ENCODE measurements around the gene PRICKLE2. TPM values are rescaled to one million over a fixed set of nuclear protein-coding genes. Genes with fewer than 3 reads are reported as not detected.

PRICKLE2 gene
- total and polyA plus RNA-seq, 4 donors: 0.89 to 8.0 (median 3.2) TPM

GRCh38 chr3:64130436-64130835 lies 94.8 kb downstream of the PRICKLE2 start:
- Histone ChIP-seq H3K27ac (ENCODE audit: low read depth in 1 of 2, low read length in 2 of 2) (no peak overlapping the region), H3K4me1 (ENCODE audit: control insufficient read depth in 4 of 4, insufficient read depth in 4 of 4, low read length in 3 of 4) (no peaks in the 10 kb centered on the region), H3K9me3 (ENCODE audit: control insufficient read depth in 4 of 4, low read length in 3 of 4) (no peaks in the 10 kb centered on the region), H3K4me3 (ENCODE audit: low read depth in 1 of 3, low read length in 3 of 3) (no peak overlapping the region), H3K9ac (ENCODE audit: low read depth in 1 of 2, low read length in 2 of 2) (no peak overlapping the region), H3K27me3 (ENCODE audit: control insufficient read depth in 4 of 4, insufficient read depth in 4 of 4, low read length in 3 of 4) (no peaks in the 10 kb centered on the region), H3K36me3 (ENCODE audit: control insufficient read depth in 4 of 4, insufficient read depth in 3 of 4, low read depth in 1 of 4, low read length in 3 of 4) (no peaks in the 10 kb centered on the region)
- DNase-seq (ENCODE audit: low spot score): no peak
- TF ChIP-seq SP1 (IDR thresholded peaks at IDR 0.05) (no peak), RAD21 (IDR thresholded peaks at IDR 0.05) (no peak), RXRA (IDR thresholded peaks at IDR 0.05) (no peak), NR2F2 (IDR thresholded peaks at IDR 0.05) (no peak), HNF4A (conservative IDR thresholded peaks at IDR 0.05) (no peak)
- WGBS: 92% methylated on average over 1 of the region's 1 CpG

- Histone ChIP-seq H3K27me3 (ENCODE audit: control insufficient read depth in 4 of 4, insufficient read depth in 4 of 4, low read length in 3 of 4) (no peaks in the 10 kb centered on the region), H3K27ac (ENCODE audit: low read depth in 1 of 2, low read length in 2 of 2) (no peak overlapping the region), H3K4me3 (ENCODE audit: low read depth in 1 of 3, low read length in 3 of 3) (no peak overlapping the region), H3K9me3 (ENCODE audit: control insufficient read depth in 4 of 4, low read length in 3 of 4) (no peaks in the 10 kb centered on the region), H3K36me3 (ENCODE audit: control insufficient read depth in 4 of 4, insufficient read depth in 3 of 4, low read depth in 1 of 4, low read length in 3 of 4) (no peaks in the 10 kb centered on the region), H3K4me1 (ENCODE audit: control insufficient read depth in 4 of 4, insufficient read depth in 4 of 4, low read length in 3 of 4) (no peaks in the 10 kb centered on the region), H3K9ac (ENCODE audit: low read depth in 1 of 2, low read length in 2 of 2) (no peak overlapping the region)
- DNase-seq (ENCODE audit: low spot score): no peak
- TF ChIP-seq ZBTB33 (IDR thresholded peaks at IDR 0.05) (no peak), CTCF (IDR thresholded peaks at IDR 0.05; ENCODE audit: low read depth, low read length, missing input control) (no peak), FOXA2 (IDR thresholded peaks at IDR 0.05) (no peak), RAD21 (IDR thresholded peaks at IDR 0.05) (no peak), SP1 (IDR thresholded peaks at IDR 0.05) (no peak), GABPA (IDR thresholded peaks at IDR 0.05 in 1 of 2, conservative IDR thresholded peaks at IDR 0.05 in 1 of 2) (no peak), YY1 (IDR thresholded peaks at IDR 0.05) (no peak)
- 81% methylated on average over 2 of the region's 2 CpGs for WGBS
Measured at GRCh38 chr3:64129581-64129980, 95.7 kb downstream of the PRICKLE2 start.

- TF ChIP-seq JUND (IDR thresholded peaks at IDR 0.05): no peak
- TF ChIP-seq GABPA (IDR thresholded peaks at IDR 0.05 in 1 of 2, conservative IDR thresholded peaks at IDR 0.05 in 1 of 2): no peak
- TF ChIP-seq RXRA (IDR thresholded peaks at IDR 0.05): no peak
- no peak for TF ChIP-seq ZBTB33 (IDR thresholded peaks at IDR 0.05)
- no peak for TF ChIP-seq FOXA1 (IDR thresholded peaks at IDR 0.05)
- TF ChIP-seq TAF1 (conservative IDR thresholded peaks at IDR 0.05): no peak
- TF ChIP-seq HNF4G (IDR thresholded peaks at IDR 0.05): no peak
- no peak for TF ChIP-seq EGR1 (IDR thresholded peaks at IDR 0.05; ENCODE audit: low read depth in 2 of 2)
- no peak for TF ChIP-seq SP1 (IDR thresholded peaks at IDR 0.05)
- TF ChIP-seq FOXA2 (IDR thresholded peaks at IDR 0.05): no peak
- TF ChIP-seq MAX (IDR thresholded peaks at IDR 0.05): no peak
- no peak for TF ChIP-seq YY1 (IDR thresholded peaks at IDR 0.05)
- Histone ChIP-seq H3K9ac (ENCODE audit: low read depth in 1 of 2, low read length in 2 of 2) (no peak overlapping the region), H3K9me3 (ENCODE audit: control insufficient read depth in 4 of 4, low read length in 3 of 4) (no peaks in the 10 kb centered on the region), H3K27ac (ENCODE audit: low read depth in 1 of 2, low read length in 2 of 2) (no peak overlapping the region), H3K4me1 (ENCODE audit: control insufficient read depth in 4 of 4, insufficient read depth in 4 of 4, low read length in 3 of 4) (no peaks in the 10 kb centered on the region), H3K36me3 (ENCODE audit: control insufficient read depth in 4 of 4, insufficient read depth in 3 of 4, low read depth in 1 of 4, low read length in 3 of 4) (no peaks in the 10 kb centered on the region), H3K4me3 (ENCODE audit: low read depth in 1 of 3, low read length in 3 of 3) (no peak overlapping the region), H3K27me3 (ENCODE audit: control insufficient read depth in 4 of 4, insufficient read depth in 4 of 4, low read length in 3 of 4) (no peaks in the 10 kb centered on the region)
- 90% methylated on average over 4 of the region's 4 CpGs for WGBS
- no peak for DNase-seq (ENCODE audit: low spot score)
Measured at GRCh38 chr3:64129106-64129505, 96.2 kb downstream of the PRICKLE2 start.

Measured in liver (tissue), 9 donors.